NAMALWA (cell line): ENCODE data around the gene PRSS22.
A peak's percentile ranks its signal among the peaks of the same experiment; 100 is the strongest.

Source experiments
- DNase-seq: peaks from one replicate; pipeline ENCODE4 v3.0.0-alpha.2; 2015; ENCODE audit warnings: low spot score

The PRSS22 gene

DNA sequence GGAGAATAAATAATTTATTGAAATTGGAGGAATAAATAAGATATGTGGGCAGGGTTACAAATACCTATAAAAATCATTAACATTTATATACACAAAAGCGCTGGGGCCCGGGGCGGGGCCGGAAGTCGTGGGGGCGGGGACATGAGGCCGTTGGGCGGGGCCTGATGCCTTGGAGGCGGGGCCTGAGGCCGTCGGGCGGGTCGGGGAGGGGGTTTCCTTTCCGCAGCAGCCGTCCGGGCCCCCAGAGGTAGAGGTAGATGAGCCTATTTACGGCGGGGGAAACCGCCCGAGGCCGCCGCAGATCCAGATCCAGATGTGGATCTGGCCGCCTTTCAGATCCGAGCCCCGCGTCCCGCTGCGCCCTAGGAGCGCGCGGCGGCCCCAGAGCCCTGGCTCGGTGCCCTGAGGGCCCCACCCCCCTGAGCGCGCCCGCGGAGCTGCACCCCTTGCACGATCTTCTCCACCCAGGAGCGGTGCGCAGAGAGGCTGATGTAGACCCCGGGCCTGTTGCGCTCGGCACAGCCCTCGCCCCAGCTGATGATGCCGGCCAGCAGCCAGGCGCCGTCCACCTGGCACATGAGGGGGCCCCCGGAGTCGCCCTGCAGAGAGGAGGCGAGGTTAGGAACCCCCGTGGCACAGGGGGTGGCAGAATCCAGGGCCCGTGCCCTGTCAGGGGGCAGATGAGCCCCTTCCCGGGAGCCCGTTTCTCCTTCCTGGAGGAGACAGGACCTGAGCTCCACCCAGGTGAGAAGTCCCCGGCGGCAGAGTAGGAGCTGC is 5.1 kb downstream of the PRSS22 start:
- no peak for DNase-seq

- DNase-seq = no peak
Observed at GRCh38 chr16:2852003-2852730, 5.8 kb downstream of the PRSS22 start.

DNA sequence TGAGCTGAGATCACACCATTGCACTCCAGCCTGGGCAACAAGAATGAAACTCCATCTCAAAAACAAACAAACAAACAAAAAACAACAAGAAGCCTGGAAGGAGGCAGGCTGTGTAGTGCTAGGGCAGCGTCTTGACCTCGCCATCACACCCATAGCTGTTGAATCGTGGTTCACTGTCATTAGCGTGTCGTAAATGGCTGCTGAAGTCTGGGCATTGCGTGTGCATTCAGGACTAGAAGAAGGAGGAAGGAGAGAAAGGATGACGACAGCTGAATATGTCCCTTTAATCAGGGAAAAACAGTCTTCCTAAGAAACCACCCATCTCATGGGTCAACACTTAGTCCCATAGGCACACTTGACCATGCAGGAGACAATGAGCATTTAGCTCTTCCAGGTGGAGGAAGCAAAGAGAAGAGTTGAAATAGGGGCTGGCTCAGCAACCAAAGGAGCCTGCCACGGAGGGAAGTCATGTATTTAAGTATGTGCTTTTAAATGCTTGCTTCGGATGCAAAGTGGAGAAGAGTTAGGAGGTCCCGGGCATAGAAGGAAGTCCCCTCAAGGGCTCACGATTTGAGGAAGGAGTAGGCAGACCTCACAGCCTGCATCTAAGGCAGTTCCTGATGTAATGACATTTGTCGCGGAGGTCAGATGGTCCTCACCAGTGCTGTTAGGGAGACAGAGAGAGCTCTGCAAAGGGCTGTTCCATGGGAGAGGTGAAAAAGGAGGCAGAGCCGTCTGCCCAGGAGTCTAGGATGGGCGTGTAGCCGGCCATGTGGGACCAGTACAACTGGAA is 8.8 kb downstream of the PRSS22 start:
- no peak for DNase-seq

DNA sequence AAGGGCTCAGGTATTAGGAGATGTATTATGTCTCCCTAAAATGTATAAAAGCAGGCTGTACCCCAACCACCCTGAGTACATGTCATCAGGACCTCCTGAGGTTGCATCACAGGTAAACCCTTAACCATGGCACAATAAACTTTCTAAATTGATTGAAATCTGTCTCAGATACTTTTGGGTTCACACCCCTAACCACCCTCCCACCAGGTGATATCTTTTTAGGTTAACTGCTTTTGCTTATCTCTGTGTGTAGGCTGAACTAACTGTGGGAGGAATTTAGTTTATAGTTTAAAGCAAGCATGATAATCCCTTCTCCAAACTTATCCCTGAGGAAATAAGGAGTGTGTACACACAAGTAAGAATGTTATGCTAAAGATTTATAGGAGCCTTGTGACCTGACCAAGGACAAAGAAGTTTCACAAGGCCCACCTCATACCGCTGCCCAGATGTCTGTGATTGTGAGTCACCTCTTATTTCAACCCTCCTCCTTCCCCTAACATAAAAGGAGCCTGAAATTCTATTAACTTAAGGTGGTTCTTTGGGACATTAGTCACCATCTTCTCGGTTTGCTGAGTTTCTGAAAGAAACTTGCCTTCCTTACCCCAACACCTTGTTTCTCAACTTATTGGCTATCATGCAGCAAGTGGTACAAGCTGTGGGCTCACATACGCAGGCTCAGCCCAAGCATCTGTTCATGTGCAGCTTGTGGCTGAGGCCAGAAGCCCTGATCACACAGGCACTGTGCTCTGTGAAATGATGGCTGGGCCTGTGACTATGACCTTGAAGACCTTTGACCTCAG is 11.3 kb downstream of the PRSS22 start:
- no peak for DNase-seq

GRCh38 chr16:2845116-2845515 is 12.9 kb downstream of the PRSS22 start:
- DNase-seq = no peak

GRCh38 chr16:2843526-2843925 is 14.4 kb downstream of the PRSS22 start:
- DNase-seq = no peak

- DNase-seq = no peak
Observed at GRCh38 chr16:2842340-2843000, 15.5 kb downstream of the PRSS22 start.

- DNase-seq = no peak
Observed at GRCh38 chr16:2841606-2842339, 16.2 kb downstream of the PRSS22 start.

DNA sequence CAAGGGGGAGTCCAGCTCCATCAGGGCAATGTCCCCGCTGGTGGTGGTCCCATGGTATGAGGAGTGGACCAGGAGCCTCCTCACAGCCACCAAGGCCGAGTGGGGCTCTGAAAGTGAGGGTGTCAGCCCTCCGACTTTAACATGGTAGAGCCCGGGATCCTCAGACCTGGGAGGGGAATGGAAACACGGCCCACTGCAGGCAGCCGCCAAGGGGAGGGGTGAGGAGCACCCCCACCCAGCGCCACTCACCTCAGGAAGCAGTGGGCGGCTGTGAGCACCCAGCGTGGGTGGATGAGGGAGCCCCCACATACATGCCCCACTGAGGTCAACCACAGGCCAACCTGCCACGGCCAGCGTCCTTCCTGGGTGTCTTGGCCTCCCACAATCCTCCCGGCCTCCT is 17.1 kb downstream of the PRSS22 start:
- DNase-seq = no peak

GRCh38 chr16:2839650-2840450 is 18.1 kb downstream of the PRSS22 start:
- DNase-seq = no peak

DNA sequence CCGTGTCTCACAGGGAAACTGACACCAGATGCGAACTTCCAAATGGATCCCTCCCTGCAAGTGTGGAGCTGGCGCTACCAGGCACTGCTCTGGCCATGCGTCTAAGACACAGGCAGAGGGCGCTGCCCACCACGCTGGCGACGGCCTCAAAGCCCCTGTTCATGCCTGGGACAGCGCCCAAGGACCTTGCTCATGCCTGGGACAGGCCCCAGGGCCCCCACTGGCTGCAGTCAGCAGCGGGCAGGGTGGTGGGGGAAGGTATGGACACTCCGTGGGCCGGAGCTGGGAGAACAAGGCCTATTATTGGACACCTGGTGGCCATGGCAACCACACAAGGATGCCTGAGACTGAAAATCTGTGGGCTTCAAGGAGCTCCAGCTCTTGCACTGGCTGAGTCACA is 19.0 kb downstream of the PRSS22 start:
- peak; percentile 64 for DNase-seq

- no peak for DNase-seq
Observed at GRCh38 chr16:2836646-2837508, 21.1 kb downstream of the PRSS22 start.

DNA sequence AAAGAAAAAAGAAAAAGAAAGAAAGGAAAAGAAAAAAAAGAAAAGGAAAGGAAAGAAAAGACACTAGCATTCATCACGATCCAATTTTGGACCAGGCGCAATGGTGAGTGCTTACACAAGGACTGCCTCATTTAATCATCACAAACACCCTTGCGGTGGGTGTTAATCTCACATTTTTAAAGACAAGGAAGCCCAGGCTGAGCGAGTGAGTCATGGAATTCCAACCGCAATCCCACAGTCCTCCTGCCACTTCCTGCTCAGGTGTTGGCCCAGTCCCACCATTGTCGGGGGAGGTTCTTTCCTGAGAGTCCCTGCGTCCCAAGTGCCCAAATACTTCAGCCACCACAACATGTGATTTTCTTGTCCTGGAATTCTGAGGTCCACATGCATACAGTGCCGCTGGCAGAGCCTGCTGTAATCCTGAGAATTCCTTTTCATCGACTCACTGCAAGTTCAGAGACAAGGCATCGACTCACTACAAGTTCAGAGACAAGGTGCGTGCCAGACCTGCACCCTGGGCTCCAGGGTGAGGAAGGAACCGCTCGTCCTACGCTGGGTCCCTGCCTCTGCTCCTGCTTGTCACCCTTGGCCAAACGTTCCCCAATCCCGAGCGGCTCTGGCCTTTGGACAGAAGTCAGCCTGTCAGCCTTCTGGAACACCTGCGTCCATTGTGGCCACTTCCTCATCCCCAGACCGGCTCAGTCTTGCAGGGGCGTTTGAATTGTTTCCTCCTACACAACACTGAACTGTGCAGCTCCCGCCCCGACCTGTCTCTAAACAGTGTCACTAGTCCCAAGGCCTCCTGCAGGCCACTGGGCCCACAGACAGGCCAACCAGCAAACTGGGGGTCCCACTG is 22.1 kb downstream of the PRSS22 start:
- DNase-seq = no peak

DNA sequence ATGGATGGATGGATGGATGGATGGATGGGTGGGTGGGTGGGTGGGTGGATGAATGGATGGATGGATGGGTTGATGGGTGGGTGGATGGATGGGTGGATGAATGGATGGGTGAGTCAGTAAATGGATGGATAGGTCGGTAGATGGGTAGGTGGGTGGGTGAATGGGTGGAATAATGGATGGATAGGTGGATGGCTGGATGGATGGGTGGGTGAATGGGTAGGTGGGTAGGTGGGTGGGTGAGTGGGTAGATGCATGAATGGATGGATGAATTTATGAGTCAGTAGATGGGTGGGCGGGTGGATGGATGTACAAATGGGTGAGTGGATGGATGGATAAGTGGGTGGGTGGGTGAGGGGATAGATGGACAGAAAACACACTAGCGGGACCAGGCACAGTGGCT is 23.0 kb downstream of the PRSS22 start:
- DNase-seq = no peak

DNA sequence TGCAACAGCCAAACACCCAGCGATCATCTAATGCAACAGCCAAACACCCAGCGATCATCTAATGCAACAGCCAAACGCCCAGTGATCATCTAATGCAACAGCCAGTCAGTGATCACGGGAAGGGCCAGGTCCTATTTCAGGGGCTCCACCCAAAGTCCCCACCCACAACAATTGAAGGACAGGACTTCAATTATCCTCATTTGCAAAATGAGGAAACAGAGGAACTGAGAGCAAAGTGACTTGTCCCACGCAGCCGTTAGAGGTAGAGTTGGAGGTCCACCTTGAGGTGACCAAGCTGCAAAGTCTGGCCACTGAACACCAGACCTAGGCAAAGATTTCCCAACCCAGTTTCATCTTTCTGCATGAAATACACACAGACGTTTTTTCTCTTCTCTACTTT is 24.2 kb downstream of the PRSS22 start:
- DNase-seq = no peak

DNA sequence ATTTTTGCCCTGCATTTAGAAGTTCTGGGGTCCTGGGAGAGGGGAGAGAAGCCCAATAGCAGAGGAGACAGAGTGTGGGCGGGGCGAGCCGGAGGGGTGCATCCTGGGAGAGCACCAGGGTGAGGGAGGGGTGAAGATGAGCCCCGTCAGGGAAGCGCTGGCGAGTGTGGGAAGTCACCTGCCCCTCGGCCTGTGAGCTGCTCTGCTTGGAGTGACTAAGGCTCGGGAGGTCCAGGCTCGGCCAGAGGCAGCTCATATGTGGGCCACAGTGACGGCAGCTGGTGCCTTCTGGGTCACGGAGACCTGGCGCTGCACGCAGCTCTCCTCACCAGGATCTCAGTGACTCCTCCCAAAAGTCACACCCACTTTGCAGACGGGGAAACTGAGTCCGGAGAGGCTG is 26.8 kb downstream of the PRSS22 start:
- DNase-seq = no peak

- DNase-seq = no peak
Observed at GRCh38 chr16:2830355-2830695, 27.6 kb downstream of the PRSS22 start.
